WTC11 (cell line): ENCODE results near the gene CTDNEP1. TPM values are rescaled to one million over a fixed set of nuclear protein-coding genes. Genes with fewer than 3 reads are reported as not detected.

Source experiments
- AR ChIP-seq: fragments of 250-450 bp; sonication (Bioruptor Pico); IDR thresholded peaks from 2 replicates; pipeline ENCODE4 v1.9.0; 2021; ENCODE audit warnings: mild to moderate bottlenecking
- ARID4B ChIP-seq: sonication (generic); formaldehyde crosslinking; IDR thresholded peaks from 2 replicates; pipeline ENCODE4 v1.8.0; 2023; ENCODE audit warnings: missing genetic modification reagents, mild to moderate bottlenecking, borderline replicate concordance
- ATF3 ChIP-seq: sonication (generic); formaldehyde crosslinking; conservative IDR thresholded peaks from 2 replicates; pipeline ENCODE4 v1.8.1; 2022; ENCODE audit warnings: mild to moderate bottlenecking, missing genetic modification reagents
- CBFB ChIP-seq: sonication (generic); formaldehyde crosslinking; IDR thresholded peaks from 2 replicates; pipeline ENCODE4 v1.8.1; 2022; ENCODE audit warnings: mild to moderate bottlenecking, low read depth, missing genetic modification reagents
- E2F5 ChIP-seq: sonication (generic); formaldehyde crosslinking; IDR thresholded peaks from 2 replicates; pipeline ENCODE4 v1.8.1; 2022; ENCODE audit warnings: mild to moderate bottlenecking, moderate library complexity, missing genetic modification reagents
- ESRRA ChIP-seq: sonication (generic); formaldehyde crosslinking; IDR thresholded peaks from 2 replicates; pipeline ENCODE4 v1.8.1; 2022; ENCODE audit warnings: mild to moderate bottlenecking, missing genetic modification reagents, borderline replicate concordance
- ETV6 ChIP-seq: sonication (generic); formaldehyde crosslinking; IDR thresholded peaks from 2 replicates; pipeline ENCODE4 v1.8.1; 2022; ENCODE audit warnings: mild to moderate bottlenecking, missing genetic modification reagents
- FOXK1 ChIP-seq: sonication (generic); formaldehyde crosslinking; IDR thresholded peaks from 2 replicates; pipeline ENCODE4 v1.8.0; 2022; ENCODE audit warnings: mild to moderate bottlenecking, moderate library complexity, missing genetic modification reagents
- FOXP1 ChIP-seq: sonication (generic); formaldehyde crosslinking; IDR thresholded peaks from 2 replicates; pipeline ENCODE4 v1.8.0; 2022; ENCODE audit warnings: missing genetic modification reagents, mild to moderate bottlenecking, moderate library complexity, borderline replicate concordance
- JAZF1 ChIP-seq: fragments of 250-450 bp; sonication (Bioruptor Pico); IDR thresholded peaks from 2 replicates; pipeline ENCODE4 v1.9.0; 2021; ENCODE audit warnings: moderate library complexity, mild to moderate bottlenecking, inconsistent platforms
- KAT7 ChIP-seq: sonication (generic); formaldehyde crosslinking; IDR thresholded peaks from 2 replicates; pipeline ENCODE4 v1.8.1; 2023; ENCODE audit warnings: missing genetic modification reagents, mild to moderate bottlenecking, borderline replicate concordance
- NFE2L1 ChIP-seq: sonication (generic); formaldehyde crosslinking; IDR thresholded peaks from 2 replicates; pipeline ENCODE4 v1.8.1; 2023; ENCODE audit warnings: missing genetic modification reagents
- NFYB ChIP-seq: sonication (generic); formaldehyde crosslinking; conservative IDR thresholded peaks from 2 replicates; pipeline ENCODE4 v1.8.0; 2022; ENCODE audit warnings: low read depth, missing genetic modification reagents
- NR2C2 ChIP-seq: sonication (generic); formaldehyde crosslinking; IDR thresholded peaks from 2 replicates; pipeline ENCODE4 v1.8.0; 2022; ENCODE audit warnings: mild to moderate bottlenecking, missing genetic modification reagents
- PRDM15 ChIP-seq: sonication (generic); formaldehyde crosslinking; IDR thresholded peaks from 2 replicates; pipeline ENCODE4 v1.8.0; 2022; ENCODE audit warnings: missing genetic modification reagents
- RELA ChIP-seq: sonication (generic); formaldehyde crosslinking; IDR thresholded peaks from 2 replicates; pipeline ENCODE4 v1.8.1; 2022; ENCODE audit warnings: missing genetic modification reagents, mild to moderate bottlenecking, borderline replicate concordance
- SP1 ChIP-seq: sonication (generic); formaldehyde crosslinking; conservative IDR thresholded peaks from 2 replicates; pipeline ENCODE4 v1.8.1; 2022; ENCODE audit warnings: missing genetic modification reagents
- TCF7 ChIP-seq: sonication (generic); formaldehyde crosslinking; IDR thresholded peaks from 2 replicates; pipeline ENCODE4 v1.8.0; 2022; ENCODE audit warnings: mild to moderate bottlenecking, low read depth, missing genetic modification reagents, moderate library complexity
- TP53 ChIP-seq: sonication (generic); formaldehyde crosslinking; IDR thresholded peaks from 2 replicates; pipeline ENCODE4 v1.8.1; 2023; ENCODE audit warnings: mild to moderate bottlenecking, missing genetic modification reagents
- total RNA-seq: library from RNA; stranded (reverse); gene quantifications from 3 replicates; pipeline ENCODE4 v1.2.3, GENCODE V29; 2021
- TF ChIP-seq, protein P1 (sequence below): sonication (generic); formaldehyde crosslinking; IDR thresholded peaks from 2 replicates; pipeline ENCODE4 v1.8.0; 2022; ENCODE audit warnings: mild to moderate bottlenecking, missing genetic modification reagents
- TF ChIP-seq, protein P2 (sequence below): sonication (generic); formaldehyde crosslinking; IDR thresholded peaks from 2 replicates; pipeline ENCODE4 v1.8.1; 2023; ENCODE audit warnings: mild to moderate bottlenecking, missing genetic modification reagents, moderate library complexity

The CTDNEP1 gene
- total RNA-seq, 1 experiment from 2014 or later: 127 TPM

DNA sequence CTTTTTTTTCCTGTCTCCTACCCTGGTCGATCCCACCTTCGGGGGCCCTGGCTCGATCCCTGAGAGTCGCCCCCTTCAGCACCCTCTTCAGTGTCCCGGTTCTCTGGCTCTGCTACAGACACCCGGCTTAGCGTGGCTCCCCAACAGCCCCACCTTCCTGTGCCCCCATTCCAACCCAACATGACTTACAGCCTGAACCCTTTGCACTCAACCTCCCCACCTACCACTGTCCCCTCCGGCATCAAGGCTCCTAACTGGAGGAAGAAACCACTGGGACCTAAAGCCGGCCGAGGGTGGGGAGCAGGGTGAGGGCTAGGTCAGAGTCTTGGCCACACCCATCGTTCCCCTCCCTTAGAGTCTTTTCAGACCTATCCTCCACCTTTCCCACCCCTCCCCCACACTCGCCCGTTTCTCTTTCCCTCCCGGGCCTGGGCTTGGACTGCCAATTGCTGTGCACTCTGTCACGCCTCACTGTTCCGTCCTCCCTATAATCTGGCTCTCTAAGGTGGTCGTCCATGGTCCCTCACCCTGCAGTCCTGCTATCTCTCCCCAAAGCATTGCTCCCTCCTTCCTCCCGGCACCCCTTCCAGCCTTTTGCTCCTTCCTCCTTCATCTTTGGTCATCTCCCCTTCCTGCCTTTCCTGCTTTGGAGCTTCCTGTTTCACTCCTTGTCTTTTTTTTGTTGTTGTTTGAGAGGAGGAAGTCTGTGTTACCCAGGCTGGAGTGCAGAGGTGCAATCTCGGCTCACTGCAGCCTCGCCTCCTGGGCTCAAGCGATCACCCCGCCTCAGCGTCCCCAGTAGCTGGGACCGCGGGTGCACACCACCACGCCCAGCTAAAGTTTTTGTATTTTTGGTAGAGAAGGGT is 11.6 kb upstream of the CTDNEP1 start (continued):
- TF ChIP-seq ARID4B (CRISPR knock-in tag) (0 out of 2 replicates have a peak, but pooled peaks have one; percentile 69), SP1 (CRISPR knock-in tag) (no peak), JAZF1 (CRISPR knock-in tag) (no peak), NFE2L1 (0 out of 2 replicates have a peak, but pooled peaks have one; percentile 66), FOXP1 (CRISPR knock-in tag) (no peak), ETV6 (CRISPR knock-in tag) (peak; percentile 58; the same call in 1 of the 2 replicates), ATF3 (CRISPR knock-in tag) (no peak), ESRRA (no peak), TP53 (CRISPR knock-in tag) (no peak), CBFB (no peak), E2F5 (CRISPR knock-in tag) (no peak), AR (CRISPR knock-in tag) (no peak), TCF7 (no peak), PRDM15 (CRISPR knock-in tag) (peak; percentile 36; the same call in 1 of the 2 replicates), KAT7 (CRISPR knock-in tag) (no peak), NFYB (no peak), NR2C2 (CRISPR knock-in tag) (no peak), RELA (no peak), FOXK1 (CRISPR knock-in tag) (peak; percentile 48; the same call in 1 of the 2 replicates)
- TF ChIP-seq, protein P1, sequence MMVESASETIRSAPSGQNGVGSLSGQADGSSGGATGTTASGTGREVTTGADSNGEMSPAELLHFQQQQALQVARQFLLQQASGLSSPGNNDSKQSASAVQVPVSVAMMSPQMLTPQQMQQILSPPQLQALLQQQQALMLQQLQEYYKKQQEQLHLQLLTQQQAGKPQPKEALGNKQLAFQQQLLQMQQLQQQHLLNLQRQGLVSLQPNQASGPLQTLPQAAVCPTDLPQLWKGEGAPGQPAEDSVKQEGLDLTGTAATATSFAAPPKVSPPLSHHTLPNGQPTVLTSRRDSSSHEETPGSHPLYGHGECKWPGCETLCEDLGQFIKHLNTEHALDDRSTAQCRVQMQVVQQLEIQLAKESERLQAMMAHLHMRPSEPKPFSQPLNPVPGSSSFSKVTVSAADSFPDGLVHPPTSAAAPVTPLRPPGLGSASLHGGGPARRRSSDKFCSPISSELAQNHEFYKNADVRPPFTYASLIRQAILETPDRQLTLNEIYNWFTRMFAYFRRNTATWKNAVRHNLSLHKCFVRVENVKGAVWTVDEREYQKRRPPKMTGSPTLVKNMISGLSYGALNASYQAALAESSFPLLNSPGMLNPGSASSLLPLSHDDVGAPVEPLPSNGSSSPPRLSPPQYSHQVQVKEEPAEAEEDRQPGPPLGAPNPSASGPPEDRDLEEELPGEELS (CRISPR knock-in tag): no peak
- TF ChIP-seq, protein P2, sequence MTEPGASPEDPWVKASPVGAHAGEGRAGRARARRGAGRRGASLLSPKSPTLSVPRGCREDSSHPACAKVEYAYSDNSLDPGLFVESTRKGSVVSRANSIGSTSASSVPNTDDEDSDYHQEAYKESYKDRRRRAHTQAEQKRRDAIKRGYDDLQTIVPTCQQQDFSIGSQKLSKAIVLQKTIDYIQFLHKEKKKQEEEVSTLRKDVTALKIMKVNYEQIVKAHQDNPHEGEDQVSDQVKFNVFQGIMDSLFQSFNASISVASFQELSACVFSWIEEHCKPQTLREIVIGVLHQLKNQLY (CRISPR knock-in tag): no peak
